WTC11 (cell line): Measurements from ENCODE around the gene MAST4. TPM values are rescaled to one million over a fixed set of nuclear protein-coding genes. Genes with fewer than 3 reads are reported as not detected.

Experiments
- ATAC-seq: fragments of 200-7000 bp; cut with Tn5 transposase; 2 replicates; pipeline ENCODE4 v1.10.0; 2021; ENCODE audit warnings: mild to moderate bottlenecking, moderate library complexity
- CTCF ChIA-PET: fragments of 300-600 bp; sonication (Branson Sonifier 250); formaldehyde crosslinking; loops from one replicate; lab custom pipeline; 2021; ENCODE audit warnings: antibody characterized with exemption; lab: Charles Lee
- POLR2A ChIA-PET: fragments of 350-600 bp; sonication (Branson Sonifier 250); formaldehyde crosslinking; loops from one replicate; lab custom pipeline; 2021; ENCODE audit warnings: antibody characterized with exemption; lab: Charles Lee
- DNase-seq: peaks from one replicate; pipeline ENCODE4 v3.0.0; 2021; ENCODE audit warnings: low spot score
- H3K27ac Mint-ChIP-seq: 2 replicates; pipeline ENCODE4 v1.8.0; 2021; ENCODE audit warnings: mixed read lengths
- H3K27me3 Mint-ChIP-seq: 2 replicates; pipeline ENCODE4 v1.8.0; 2021; ENCODE audit warnings: low read depth, mild to moderate bottlenecking, moderate library complexity, mixed read lengths
- H3K36me3 Mint-ChIP-seq: 2 replicates; pipeline ENCODE4 v1.8.0; 2021; ENCODE audit warnings: mixed read lengths
- H3K4me1 Mint-ChIP-seq: 2 replicates; pipeline ENCODE4 v1.8.0; 2022; ENCODE audit warnings: mixed read lengths
- H3K4me3 Mint-ChIP-seq: 2 replicates; pipeline ENCODE4 v1.8.0; 2021; ENCODE audit warnings: mild to moderate bottlenecking, moderate library complexity, mixed read lengths
- H3K9me3 Mint-ChIP-seq: 2 replicates; pipeline ENCODE4 v1.8.0; 2021; ENCODE audit warnings: mixed read lengths
- AFF4 ChIP-seq: sonication (generic); formaldehyde crosslinking; IDR thresholded peaks from 2 replicates; pipeline ENCODE4 v1.8.1; 2023; ENCODE audit warnings: mild to moderate bottlenecking, missing genetic modification reagents, borderline replicate concordance
- ATF2 ChIP-seq: sonication (generic); formaldehyde crosslinking; IDR thresholded peaks from 2 replicates; pipeline ENCODE4 v1.8.1; 2022; ENCODE audit warnings: low read depth, missing genetic modification reagents, borderline replicate concordance
- CBFB ChIP-seq: sonication (generic); formaldehyde crosslinking; IDR thresholded peaks from 2 replicates; pipeline ENCODE4 v1.8.1; 2022; ENCODE audit warnings: mild to moderate bottlenecking, low read depth, missing genetic modification reagents
- CREM ChIP-seq: sonication (generic); formaldehyde crosslinking; IDR thresholded peaks from 2 replicates; pipeline ENCODE4 v1.8.1; 2022; ENCODE audit warnings: mild to moderate bottlenecking, missing genetic modification reagents, moderate library complexity
- FOXJ3 ChIP-seq: sonication (generic); formaldehyde crosslinking; IDR thresholded peaks from 2 replicates; pipeline ENCODE4 v1.9.0; 2021; ENCODE audit warnings: missing genetic modification reagents, mild to moderate bottlenecking, borderline replicate concordance
- FOXP1 ChIP-seq: sonication (generic); formaldehyde crosslinking; IDR thresholded peaks from 2 replicates; pipeline ENCODE4 v1.8.0; 2022; ENCODE audit warnings: missing genetic modification reagents, mild to moderate bottlenecking, moderate library complexity, borderline replicate concordance
- MXD4 ChIP-seq: fragments of 250-450 bp; sonication (Bioruptor Pico); IDR thresholded peaks from 2 replicates; pipeline ENCODE4 v1.8.0; 2021; ENCODE audit warnings: mild to moderate bottlenecking, moderate library complexity, borderline replicate concordance
- NR2C2 ChIP-seq: sonication (generic); formaldehyde crosslinking; IDR thresholded peaks from 2 replicates; pipeline ENCODE4 v1.8.0; 2022; ENCODE audit warnings: mild to moderate bottlenecking, missing genetic modification reagents
- NR3C1 ChIP-seq: sonication (generic); formaldehyde crosslinking; conservative IDR thresholded peaks from 2 replicates; pipeline ENCODE4 v1.8.1; 2023; ENCODE audit warnings: low read depth, mild to moderate bottlenecking, missing genetic modification reagents
- RELA ChIP-seq: sonication (generic); formaldehyde crosslinking; IDR thresholded peaks from 2 replicates; pipeline ENCODE4 v1.8.1; 2022; ENCODE audit warnings: missing genetic modification reagents, mild to moderate bottlenecking, borderline replicate concordance
- TEAD1 ChIP-seq: sonication (generic); formaldehyde crosslinking; IDR thresholded peaks from 2 replicates; pipeline ENCODE4 v1.8.0; 2022; ENCODE audit warnings: mild to moderate bottlenecking, missing genetic modification reagents
- TEAD4 ChIP-seq: sonication (generic); formaldehyde crosslinking; IDR thresholded peaks from 2 replicates; pipeline ENCODE4 v1.8.0; 2022; ENCODE audit warnings: mild to moderate bottlenecking, missing genetic modification reagents
- ZNF416 ChIP-seq: fragments of 250-450 bp; sonication (Bioruptor Pico); IDR thresholded peaks from 2 replicates; pipeline ENCODE4 v1.9.0; 2021; ENCODE audit warnings: mild to moderate bottlenecking, inconsistent platforms
- ZNF532 ChIP-seq: fragments of 250-450 bp; sonication (Bioruptor Pico); IDR thresholded peaks from 2 replicates; pipeline ENCODE4 v1.9.0; 2021; ENCODE audit warnings: mild to moderate bottlenecking, borderline replicate concordance
- ZSCAN18 ChIP-seq: fragments of 250-450 bp; sonication (Bioruptor Pico); IDR thresholded peaks from 2 replicates; pipeline ENCODE4 v2.1.2; 2022; ENCODE audit warnings: mild to moderate bottlenecking, moderate library complexity
- total RNA-seq: library from RNA; stranded (reverse); gene quantifications from 3 replicates; pipeline ENCODE4 v1.2.3, GENCODE V29; 2021

The MAST4 gene
- total RNA-seq, 1 experiment from 2014 or later: 8.0 TPM

- no peaks in the 10 kb centered on the region for H3K36me3 Mint-ChIP-seq
- ATAC-seq (no peak), DNase-seq (no peak)
- no peak overlapping the region for H3K27ac Mint-ChIP-seq
- H3K4me1 Mint-ChIP-seq: no peaks in the 10 kb centered on the region
- POLR2A ChIA-PET: no interaction called here
- TF ChIP-seq TEAD1 (CRISPR knock-in tag): no peak
- TF ChIP-seq NR2C2 (CRISPR knock-in tag): no peak
- no peak for TF ChIP-seq ZSCAN18 (CRISPR knock-in tag)
- no peak for TF ChIP-seq TEAD4 (CRISPR knock-in tag)
- no peak for TF ChIP-seq NR3C1 (CRISPR knock-in tag)
- TF ChIP-seq CREM: no peak
- TF ChIP-seq RELA (CRISPR knock-in tag): no peak
- TF ChIP-seq AFF4: no peak
- no peak for TF ChIP-seq ATF2
- TF ChIP-seq ZNF532 (CRISPR knock-in tag): no peak
- TF ChIP-seq FOXJ3: no peak
- TF ChIP-seq MXD4 (CRISPR knock-in tag): no peak
- TF ChIP-seq FOXP1 (CRISPR knock-in tag): no peak
- TF ChIP-seq CBFB (CRISPR knock-in tag): no peak
- no peak for TF ChIP-seq ZNF416 (CRISPR knock-in tag)
- peaks cover 5% of the 10 kb centered on the region for H3K9me3 Mint-ChIP-seq
- no peak overlapping the region for H3K4me3 Mint-ChIP-seq
- H3K27me3 Mint-ChIP-seq: no peaks in the 10 kb centered on the region
- CTCF ChIA-PET: no interaction called here
Measured at GRCh38 chr5:66880401-66880800, 284.2 kb downstream of the MAST4 start.
